ENCODE results near the gene C3orf20. TPM values are rescaled to one million over a fixed set of nuclear protein-coding genes. Genes with fewer than 3 reads are reported as not detected.

The C3orf20 gene
- total RNA-seq, 1 experiment from 2014 or later = not detected

GRCh38 chr3:14636496-14637087, 38.3 kb upstream of the C3orf20 start:
- H3K4me1 Mint-ChIP-seq = peaks cover 12% of the 10 kb centered on the region
- no peak overlapping the region for H3K4me3 Mint-ChIP-seq
- ChIA-PET CTCF (interaction anchor here (1.0 to 1.8 kb wide), 5 partner anchors 11 to 128 kb away, joined by 3 to 5 read pairs (median 3); no protein-coding TSS in a partner anchor), POLR2A (interaction anchor here (1.0 kb wide), 1 partner anchor 15 kb away, joined by 3 read pairs; the partner anchor contains the start of gene CCDC174)
- peaks cover 24% of the 10 kb centered on the region for H3K27me3 Mint-ChIP-seq (ENCODE audit: low read depth)
- no peak for DNase-seq (ENCODE audit: low spot score)
- H3K36me3 Mint-ChIP-seq = no peaks in the 10 kb centered on the region
- no peak overlapping the region for H3K27ac Mint-ChIP-seq
- H3K9me3 Mint-ChIP-seq = no peaks in the 10 kb centered on the region
- ATAC-seq = no peak
- TF ChIP-seq MXD4 (CRISPR knock-in tag; IDR thresholded peaks at IDR 0.05; ENCODE audit: borderline replicate concordance) = no peak
- TF ChIP-seq IRF2 (CRISPR knock-in tag; IDR thresholded peaks at IDR 0.05; ENCODE audit: borderline replicate concordance, low read depth) = no peak
- TF ChIP-seq, protein P1, sequence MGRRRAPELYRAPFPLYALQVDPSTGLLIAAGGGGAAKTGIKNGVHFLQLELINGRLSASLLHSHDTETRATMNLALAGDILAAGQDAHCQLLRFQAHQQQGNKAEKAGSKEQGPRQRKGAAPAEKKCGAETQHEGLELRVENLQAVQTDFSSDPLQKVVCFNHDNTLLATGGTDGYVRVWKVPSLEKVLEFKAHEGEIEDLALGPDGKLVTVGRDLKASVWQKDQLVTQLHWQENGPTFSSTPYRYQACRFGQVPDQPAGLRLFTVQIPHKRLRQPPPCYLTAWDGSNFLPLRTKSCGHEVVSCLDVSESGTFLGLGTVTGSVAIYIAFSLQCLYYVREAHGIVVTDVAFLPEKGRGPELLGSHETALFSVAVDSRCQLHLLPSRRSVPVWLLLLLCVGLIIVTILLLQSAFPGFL (CRISPR knock-in tag; IDR thresholded peaks at IDR 0.05; ENCODE audit: borderline replicate concordance) = no peak
- no peak for TF ChIP-seq MYBL2 (CRISPR knock-in tag; IDR thresholded peaks at IDR 0.05)
- no peak for TF ChIP-seq EMX1 (CRISPR knock-in tag; IDR thresholded peaks at IDR 0.05)
- TF ChIP-seq JAZF1 (CRISPR knock-in tag; IDR thresholded peaks at IDR 0.05) = no peak
- TF ChIP-seq ZBTB21 (CRISPR knock-in tag; IDR thresholded peaks at IDR 0.05; ENCODE audit: borderline replicate concordance) = no peak

DNA sequence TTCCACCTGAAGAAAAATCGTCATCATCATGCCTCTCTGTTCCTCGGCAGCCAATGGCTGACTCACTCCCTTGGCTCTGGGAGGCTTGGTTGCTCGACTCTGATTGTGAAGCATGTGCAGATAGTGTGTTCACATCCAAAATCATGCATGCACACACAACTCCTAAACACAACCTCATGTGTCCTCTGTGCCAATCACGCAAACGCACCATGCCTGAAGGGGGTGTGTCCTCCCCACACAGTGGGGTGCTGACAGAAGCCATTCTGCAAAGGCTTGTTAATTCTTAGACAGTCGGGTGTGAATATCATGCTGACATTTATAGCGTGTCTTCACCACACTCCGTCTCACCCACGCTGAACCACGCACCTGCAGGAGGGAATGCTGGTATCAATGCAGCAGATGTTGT, 34.8 kb upstream of the C3orf20 start:
- no peak overlapping the region for H3K4me3 Mint-ChIP-seq
- no peak overlapping the region for H3K27ac Mint-ChIP-seq
- POLR2A ChIA-PET = no interaction called here
- peaks cover 4% of the 10 kb centered on the region; the same call in 1 of the 2 replicates for H3K4me1 Mint-ChIP-seq
- ATAC-seq (no peak), DNase-seq (ENCODE audit: low spot score) (no peak)
- TF ChIP-seq, protein P2, sequence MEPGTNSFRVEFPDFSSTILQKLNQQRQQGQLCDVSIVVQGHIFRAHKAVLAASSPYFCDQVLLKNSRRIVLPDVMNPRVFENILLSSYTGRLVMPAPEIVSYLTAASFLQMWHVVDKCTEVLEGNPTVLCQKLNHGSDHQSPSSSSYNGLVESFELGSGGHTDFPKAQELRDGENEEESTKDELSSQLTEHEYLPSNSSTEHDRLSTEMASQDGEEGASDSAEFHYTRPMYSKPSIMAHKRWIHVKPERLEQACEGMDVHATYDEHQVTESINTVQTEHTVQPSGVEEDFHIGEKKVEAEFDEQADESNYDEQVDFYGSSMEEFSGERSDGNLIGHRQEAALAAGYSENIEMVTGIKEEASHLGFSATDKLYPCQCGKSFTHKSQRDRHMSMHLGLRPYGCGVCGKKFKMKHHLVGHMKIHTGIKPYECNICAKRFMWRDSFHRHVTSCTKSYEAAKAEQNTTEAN (CRISPR knock-in tag; IDR thresholded peaks at IDR 0.05) = no peak
- TF ChIP-seq, protein P3, sequence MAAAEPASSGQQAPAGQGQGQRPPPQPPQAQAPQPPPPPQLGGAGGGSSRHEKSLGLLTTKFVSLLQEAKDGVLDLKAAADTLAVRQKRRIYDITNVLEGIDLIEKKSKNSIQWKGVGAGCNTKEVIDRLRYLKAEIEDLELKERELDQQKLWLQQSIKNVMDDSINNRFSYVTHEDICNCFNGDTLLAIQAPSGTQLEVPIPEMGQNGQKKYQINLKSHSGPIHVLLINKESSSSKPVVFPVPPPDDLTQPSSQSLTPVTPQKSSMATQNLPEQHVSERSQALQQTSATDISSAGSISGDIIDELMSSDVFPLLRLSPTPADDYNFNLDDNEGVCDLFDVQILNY (CRISPR knock-in tag; IDR thresholded peaks at IDR 0.05) = no peak
- no peak for TF ChIP-seq USF2 (CRISPR knock-in tag; IDR thresholded peaks at IDR 0.05)
- no peak for TF ChIP-seq CBFB (CRISPR knock-in tag; IDR thresholded peaks at IDR 0.05; ENCODE audit: low read depth)
- TF ChIP-seq, protein P4, sequence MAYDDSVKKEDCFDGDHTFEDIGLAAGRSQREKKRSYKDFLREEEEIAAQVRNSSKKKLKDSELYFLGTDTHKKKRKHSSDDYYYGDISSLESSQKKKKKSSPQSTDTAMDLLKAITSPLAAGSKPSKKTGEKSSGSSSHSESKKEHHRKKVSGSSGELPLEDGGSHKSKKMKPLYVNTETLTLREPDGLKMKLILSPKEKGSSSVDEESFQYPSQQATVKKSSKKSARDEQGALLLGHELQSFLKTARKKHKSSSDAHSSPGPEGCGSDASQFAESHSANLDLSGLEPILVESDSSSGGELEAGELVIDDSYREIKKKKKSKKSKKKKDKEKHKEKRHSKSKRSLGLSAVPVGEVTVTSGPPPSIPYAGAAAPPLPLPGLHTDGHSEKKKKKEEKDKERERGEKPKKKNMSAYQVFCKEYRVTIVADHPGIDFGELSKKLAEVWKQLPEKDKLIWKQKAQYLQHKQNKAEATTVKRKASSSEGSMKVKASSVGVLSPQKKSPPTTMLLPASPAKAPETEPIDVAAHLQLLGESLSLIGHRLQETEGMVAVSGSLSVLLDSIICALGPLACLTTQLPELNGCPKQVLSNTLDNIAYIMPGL (CRISPR knock-in tag; IDR thresholded peaks at IDR 0.05) = no peak
- TF ChIP-seq, protein P1 (CRISPR knock-in tag; IDR thresholded peaks at IDR 0.05; ENCODE audit: borderline replicate concordance) = no peak
- no peak for TF ChIP-seq OVOL2 (CRISPR knock-in tag; IDR thresholded peaks at IDR 0.05; ENCODE audit: borderline replicate concordance)
- TF ChIP-seq SMAD3 (CRISPR knock-in tag; IDR thresholded peaks at IDR 0.05; ENCODE audit: borderline replicate concordance) = no peak
- TF ChIP-seq ZNF317 (CRISPR knock-in tag; IDR thresholded peaks at IDR 0.05; ENCODE audit: borderline replicate concordance, low read depth) = no peak
- TF ChIP-seq NFE2L1 (CRISPR knock-in tag; IDR thresholded peaks at IDR 0.05) = no peak
- TF ChIP-seq ZNF281 (CRISPR knock-in tag; IDR thresholded peaks at IDR 0.05) = no peak
- TF ChIP-seq, protein P5, sequence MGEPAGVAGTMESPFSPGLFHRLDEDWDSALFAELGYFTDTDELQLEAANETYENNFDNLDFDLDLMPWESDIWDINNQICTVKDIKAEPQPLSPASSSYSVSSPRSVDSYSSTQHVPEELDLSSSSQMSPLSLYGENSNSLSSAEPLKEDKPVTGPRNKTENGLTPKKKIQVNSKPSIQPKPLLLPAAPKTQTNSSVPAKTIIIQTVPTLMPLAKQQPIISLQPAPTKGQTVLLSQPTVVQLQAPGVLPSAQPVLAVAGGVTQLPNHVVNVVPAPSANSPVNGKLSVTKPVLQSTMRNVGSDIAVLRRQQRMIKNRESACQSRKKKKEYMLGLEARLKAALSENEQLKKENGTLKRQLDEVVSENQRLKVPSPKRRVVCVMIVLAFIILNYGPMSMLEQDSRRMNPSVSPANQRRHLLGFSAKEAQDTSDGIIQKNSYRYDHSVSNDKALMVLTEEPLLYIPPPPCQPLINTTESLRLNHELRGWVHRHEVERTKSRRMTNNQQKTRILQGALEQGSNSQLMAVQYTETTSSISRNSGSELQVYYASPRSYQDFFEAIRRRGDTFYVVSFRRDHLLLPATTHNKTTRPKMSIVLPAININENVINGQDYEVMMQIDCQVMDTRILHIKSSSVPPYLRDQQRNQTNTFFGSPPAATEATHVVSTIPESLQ (CRISPR knock-in tag; IDR thresholded peaks at IDR 0.05) = no peak
- no peak for TF ChIP-seq GABPB1 (CRISPR knock-in tag; IDR thresholded peaks at IDR 0.05)
- CTCF ChIA-PET = no interaction called here
- peaks cover 34% of the 10 kb centered on the region for H3K27me3 Mint-ChIP-seq (ENCODE audit: low read depth)
- no peaks in the 10 kb centered on the region for H3K9me3 Mint-ChIP-seq
- H3K36me3 Mint-ChIP-seq = no peaks in the 10 kb centered on the region

Data from WTC11 (cell line).